ENCODE data around the gene NOD1.

DNA sequence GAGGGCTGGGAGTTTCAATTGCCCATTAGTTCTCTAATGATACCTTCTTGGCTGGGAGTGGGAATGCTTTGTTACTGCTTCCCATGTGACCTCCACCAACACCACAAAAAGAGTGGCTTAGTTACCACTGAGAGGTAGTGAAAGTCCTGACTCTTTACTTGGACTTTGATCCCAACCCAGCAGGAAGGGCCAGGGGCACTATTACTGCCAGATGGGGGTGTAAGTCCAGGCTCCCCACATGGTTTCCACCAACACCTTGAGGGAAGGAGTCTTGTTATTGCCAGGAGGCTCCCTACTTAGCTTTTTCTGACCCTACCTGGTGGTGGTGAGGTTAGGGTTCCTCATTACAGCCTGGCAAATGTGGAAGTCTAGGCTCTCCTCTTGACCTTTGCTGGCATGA, 14.6 kb upstream of the NOD1 start:
- no peak for TF ChIP-seq POLR2AphosphoS5 (IDR thresholded peaks at IDR 0.05; ENCODE audit: borderline replicate concordance, low read depth, low read length)
- TF ChIP-seq EZH2 (IDR thresholded peaks at IDR 0.05): no peak
- no peak for TF ChIP-seq FOXP2 (optimal IDR thresholded peaks at IDR 0.05; ENCODE audit: control extremely low read depth, extremely low read length, insufficient read depth)

Data from SK-N-MC (cell line).